GM20431 (cell line): ENCODE measurements around the gene TANGO2.

Experiments used
- in situ Hi-C: fragments of 300-500 bp; cut with MseI, MboI; formaldehyde crosslinking; loops from one replicate; pipeline ENCODE4 v1.15.0; 2020; ENCODE audit warnings: low sequenced_read_pairs; ENCODE audit not compliant: unreplicated experiment

The TANGO2 gene

DNA sequence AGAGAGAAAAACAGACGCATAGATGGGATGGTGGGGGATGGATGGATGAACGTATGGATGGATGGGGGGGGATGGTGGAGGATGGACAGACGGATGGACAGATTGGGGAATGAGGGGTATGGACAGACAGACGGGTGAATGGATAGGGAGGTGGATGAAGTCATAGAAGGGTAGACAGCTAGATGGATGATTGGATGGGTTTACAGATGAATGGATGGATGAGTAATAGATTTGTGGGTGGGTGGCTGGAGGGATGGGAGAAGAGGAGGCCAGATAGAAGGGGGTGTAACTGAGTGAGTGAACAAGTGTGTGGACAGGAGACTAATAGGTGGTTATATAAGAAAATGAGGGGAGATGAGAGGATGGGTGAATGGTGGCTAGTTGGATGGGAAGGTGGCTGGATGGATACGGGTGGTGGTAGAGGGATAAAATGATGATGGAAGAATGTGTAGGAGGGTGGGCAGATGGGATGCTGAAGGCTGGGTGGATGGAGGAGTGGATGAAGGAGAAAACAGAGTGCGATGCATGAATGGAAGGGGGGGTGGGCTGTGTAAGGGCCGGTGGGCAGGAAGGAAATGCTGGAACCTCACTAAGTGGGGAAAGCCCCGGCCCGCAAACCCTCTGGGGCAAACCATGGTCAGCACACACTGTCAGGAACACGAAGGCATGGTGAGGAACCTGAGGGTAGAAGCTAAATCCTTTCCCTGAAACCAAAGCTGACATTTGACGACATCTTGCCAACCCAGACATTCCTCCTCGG, 25.9 kb upstream of the TANGO2 start:
- in situ Hi-C loops: no loop called here

DNA sequence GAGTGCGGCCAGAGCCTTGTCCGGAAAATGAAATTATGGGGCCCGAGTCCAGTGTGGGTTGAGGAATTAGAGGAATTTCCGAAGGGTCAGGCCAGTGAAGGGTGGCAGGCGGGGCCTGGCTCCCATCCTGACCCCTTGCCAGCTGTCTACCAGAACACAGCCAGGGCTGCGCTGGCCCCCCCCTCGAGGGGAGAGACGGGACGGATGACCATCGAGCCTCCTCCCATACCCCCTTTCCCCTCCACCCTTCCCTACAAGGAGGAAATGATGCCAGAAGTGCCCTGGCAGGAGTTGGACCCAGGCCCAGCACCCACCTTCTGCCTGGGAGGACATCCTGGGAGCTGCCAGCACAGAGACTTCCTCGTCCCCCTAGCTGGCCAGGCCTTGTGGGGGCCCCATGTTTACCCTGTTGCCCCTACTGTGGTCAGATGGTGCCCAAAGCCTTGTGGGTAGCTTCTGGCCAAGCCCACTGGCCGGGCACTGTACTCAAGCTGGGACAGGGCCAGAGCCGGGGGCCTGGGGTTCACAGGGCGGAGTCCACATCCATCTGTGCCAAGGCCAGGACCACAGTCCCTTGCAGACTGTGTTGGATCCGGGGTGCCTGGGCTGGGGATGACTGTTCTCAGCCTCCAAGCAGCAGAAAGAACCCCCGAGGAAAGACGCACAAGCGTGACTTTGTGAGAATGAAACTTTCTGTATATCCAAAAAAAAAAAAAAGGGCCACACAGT, 25.1 kb upstream of the TANGO2 start:
- in situ Hi-C loops: no loop called here

DNA sequence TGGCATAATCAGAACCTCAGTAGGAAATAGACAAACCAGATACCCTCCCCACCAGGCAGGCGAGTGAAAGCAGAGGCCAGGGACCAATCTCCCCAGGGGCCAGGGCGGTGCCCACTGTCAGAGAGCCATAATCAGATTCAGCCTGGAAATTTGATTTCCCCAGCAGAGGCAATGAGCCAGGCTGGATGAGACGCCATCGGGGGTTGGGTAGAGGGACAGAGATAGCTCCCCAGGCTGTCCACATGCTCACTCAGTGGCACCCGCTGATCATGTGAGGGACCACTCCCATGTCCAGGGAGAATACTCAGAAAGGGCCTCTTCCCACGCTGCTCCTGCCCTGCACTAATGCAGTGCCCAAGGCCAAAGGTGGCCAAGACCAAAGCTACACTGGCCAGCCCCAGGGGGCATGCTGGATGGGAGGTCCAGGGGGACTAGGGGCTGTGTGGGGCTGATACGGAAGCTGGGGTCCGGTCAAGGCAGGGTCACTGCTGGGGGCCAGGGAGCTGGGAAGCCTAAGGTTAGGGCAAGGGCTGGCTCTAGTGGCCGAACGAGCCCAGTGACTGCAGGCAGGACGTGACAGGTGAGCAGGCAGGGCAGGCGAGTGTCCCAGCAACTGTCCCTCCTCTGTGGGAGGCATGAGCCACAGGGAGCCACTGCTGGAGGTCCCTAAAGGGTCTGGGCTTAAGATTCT, 24.1 kb upstream of the TANGO2 start:
- in situ Hi-C loops: no loop called here

DNA sequence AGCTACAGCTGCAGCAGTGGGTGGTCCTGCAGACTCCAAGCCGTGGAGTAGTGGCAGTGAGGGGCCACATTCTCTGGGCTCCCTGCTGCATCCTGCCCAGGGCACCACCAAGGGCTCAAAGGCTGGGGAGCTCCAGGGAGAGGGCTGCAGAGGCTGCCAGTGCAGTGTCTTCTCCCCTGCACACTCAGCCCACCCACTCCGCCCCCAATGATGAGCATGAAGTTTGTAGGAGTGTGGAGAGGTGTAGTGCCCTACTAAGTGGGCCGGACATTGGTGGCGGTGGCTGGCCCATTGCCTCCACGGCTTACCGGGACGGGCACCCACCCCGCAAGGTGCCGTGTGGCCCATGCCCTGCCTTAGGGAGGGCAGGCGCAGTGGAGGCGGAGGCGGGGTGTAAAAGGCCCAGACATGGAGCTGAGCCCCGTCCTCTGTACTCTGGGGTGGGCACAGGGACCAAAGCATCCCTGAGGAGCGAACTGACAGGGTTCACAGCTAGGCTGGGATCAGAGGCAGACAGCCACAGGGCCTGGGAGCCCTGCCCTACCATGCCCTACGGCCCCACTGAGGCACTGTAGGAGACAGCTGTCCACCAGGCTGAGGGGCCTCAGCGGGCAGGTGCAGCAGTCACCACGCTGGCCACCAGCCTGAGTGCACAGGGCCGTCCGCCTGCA, 23.2 kb upstream of the TANGO2 start:
- in situ Hi-C loops: no loop called here

- in situ Hi-C loops: no loop called here
Measured at GRCh38 chr22:19998232-19998951, 22.5 kb upstream of the TANGO2 start.

DNA sequence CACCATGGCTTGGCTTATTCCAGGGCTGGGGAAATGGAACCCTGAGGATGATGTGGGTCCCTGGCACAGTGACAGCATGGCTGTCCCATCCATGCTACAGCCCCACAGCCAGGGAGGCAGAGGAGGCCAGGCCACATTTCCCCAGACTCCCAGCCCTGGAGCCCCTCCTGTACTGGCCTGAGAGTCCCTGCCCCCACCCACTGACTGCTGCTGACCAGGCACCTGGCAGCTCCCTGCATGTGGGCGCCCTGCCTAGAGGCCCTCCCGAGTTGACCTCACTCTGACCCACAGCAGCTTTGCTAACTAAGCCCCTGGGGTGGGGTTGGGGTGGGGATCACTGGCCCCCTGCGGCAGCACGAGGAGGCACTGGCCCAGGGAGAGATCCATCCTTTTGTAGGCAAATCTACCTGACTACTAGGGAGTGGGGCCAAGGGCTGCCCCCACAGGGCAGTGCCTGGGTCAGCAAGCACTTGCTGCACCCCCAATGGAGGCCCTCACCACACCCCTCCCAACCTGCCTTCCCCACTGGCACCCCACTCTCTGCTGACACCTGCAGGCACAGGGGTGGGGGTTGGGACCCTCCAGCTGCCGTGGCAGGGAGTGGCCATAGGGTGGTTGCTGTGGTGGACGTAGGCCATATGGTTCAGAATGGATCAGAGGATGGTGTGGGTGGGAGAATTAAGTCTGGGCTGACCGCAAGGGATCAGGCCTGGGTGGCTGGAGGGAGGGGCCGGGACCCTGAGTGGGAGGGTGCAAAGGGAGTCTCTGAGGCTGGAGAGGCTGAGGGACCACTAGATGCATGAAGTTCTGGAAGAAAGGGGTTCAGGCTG, 21.7 kb upstream of the TANGO2 start:
- in situ Hi-C loops: no loop called here

- in situ Hi-C loops: no loop called here
Measured at GRCh38 chr22:20000246-20001081, 20.4 kb upstream of the TANGO2 start.

GRCh38 chr22:20001082-20001638, 19.8 kb upstream of the TANGO2 start:
- in situ Hi-C loops: no loop called here

DNA sequence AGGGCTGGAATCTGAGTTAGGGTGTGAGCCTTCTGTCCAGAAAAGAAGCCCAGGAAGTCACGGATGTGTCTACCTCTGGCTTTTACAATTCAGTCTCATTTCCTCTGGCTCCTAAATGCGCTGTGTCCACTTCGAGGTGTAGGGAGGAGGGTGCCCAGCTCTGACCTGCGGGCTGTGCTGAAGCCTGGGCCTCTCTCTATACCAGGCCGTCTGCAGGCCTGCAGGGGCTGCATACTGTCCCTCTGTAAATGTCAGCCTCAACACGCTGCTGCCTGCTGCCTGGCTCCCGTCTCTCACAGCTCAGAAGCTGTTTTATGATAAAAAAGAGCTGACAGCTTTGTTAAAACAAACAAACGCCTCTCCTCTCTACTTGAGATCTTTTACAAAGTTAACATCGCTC, 18.8 kb upstream of the TANGO2 start:
- in situ Hi-C loops: no loop called here

DNA sequence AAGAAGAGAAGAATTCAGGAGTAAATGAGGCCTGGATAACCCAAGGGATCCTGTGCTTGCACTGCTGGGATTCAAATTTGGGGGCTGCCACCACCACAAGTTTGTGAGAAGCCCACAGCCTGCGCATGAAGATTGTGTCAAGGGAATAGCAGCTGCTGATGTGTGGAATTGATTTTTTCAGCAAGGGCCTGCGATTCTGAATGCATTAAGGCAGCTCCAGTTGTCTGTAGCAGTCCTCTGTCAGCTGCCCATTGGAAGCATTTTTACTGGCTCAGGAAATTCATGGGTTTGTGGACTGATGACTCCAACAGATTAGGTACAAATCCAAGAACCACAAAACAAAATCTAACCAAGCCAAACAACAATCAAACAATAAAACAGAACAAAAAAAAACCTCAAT, 18.3 kb upstream of the TANGO2 start:
- in situ Hi-C loops: no loop called here

DNA sequence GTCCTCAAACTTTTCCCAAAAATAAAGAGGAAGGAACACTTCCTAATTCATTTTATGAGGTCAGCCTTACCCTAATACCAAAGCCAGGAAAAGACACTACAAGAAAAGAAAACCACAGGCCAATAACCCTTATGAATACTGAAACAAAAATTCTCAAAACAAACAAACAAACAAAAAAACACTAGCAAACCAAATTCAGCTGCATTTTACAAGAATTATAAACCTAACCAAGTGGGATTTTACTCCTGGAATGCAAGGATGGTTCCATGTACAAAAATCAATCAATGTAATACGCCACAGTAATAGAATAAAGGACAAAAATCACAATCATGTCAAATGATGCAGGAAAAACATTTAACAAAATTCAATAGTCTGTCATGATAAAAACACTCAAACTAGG, 17.6 kb upstream of the TANGO2 start:
- in situ Hi-C loops: no loop called here

GRCh38 chr22:20004464-20004863, 16.4 kb upstream of the TANGO2 start:
- in situ Hi-C loops: no loop called here

DNA sequence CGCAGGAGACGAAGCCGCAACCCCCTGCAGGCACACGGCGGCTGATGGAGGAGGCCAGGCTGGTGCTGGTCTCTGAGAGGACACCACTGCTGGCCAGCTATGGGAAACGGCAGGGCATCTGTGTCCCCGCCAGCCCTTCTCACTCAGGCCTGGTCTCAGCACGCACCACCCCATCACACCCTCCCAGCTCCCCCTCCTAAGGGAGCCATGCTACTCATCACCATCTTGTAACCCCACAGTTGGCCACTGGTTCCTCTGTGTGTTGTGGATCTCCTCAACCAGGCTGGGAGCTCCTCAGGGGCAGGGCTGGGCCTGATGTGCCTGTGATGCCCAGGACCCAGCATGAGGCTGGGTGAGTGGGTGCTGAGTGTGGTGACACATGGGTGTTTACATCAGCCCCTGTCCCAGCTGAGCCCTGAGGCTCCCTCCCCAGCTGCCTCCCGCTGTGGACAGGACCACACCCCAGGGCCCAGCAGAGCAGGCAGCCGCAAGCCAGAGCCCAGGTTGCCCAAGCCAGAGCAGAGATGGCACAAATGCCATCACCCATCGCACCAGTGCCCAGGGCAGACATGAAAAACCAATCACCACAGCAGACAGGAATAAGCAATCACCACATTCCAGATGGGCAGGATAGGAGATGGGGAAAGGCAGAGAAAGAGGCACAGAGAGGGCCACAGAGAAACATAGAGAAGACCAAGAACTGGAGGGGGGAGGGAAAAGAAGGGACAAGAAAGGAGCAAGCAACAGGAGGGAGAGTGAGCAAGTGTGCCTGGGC, 12.5 kb upstream of the TANGO2 start:
- in situ Hi-C loops: no loop called here

DNA sequence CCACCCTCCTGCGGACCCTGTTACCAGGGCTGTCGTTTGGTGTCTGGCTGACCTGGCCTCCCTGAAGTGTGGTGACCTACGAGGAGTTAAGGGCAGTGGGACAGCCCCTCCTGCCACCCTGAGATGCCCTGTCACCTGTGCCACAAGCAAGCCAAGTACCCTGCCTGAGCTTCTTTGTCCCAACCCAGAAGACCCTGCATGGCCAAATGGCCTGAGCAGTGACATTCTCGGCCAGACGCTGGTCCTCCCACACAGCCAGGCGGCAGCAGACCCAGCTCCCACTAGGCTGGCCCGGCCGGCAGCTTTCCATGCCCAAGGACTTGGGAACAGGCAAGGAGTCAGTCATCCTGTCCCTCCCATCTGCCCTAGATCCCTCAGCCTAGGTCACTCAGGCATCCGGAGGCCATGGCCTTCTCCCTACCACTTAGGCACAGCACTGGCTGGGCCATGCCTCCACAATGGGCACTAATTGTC, 11.9 kb upstream of the TANGO2 start:
- in situ Hi-C loops: no loop called here

DNA sequence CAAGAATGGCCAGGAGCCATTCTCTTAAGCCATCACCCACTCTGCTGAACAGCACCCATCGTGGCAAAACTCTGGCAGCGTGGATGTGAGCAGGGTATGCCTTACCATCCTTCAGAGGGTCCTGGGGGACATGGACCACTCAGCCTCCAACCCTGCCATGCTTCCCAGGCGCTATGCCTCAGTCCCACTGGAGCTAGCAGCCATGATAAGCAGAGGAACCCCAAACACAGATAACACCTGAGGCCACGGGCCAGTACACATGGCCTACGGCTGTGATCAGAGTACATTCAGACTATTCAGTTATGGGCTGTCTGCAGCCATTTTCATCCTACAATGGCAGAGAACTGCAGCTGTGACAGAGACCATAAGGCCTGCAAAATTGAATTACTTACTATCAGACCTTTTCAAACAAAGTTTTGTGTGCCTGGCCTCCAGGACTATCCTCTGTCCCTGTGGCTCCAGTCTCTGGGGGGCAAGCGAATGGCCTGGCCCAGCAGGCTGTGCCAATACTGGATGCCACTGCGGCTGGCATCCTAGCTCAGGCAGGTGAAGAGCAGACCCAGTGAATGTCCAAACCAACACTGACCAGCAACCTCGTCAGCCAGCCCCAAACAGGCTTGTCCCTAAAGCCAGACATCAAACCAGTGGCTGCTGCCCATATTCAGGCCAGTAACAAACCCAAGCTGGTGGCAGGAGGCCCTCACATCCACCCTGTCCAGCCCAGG, 11.2 kb upstream of the TANGO2 start:
- in situ Hi-C loops: no loop called here

DNA sequence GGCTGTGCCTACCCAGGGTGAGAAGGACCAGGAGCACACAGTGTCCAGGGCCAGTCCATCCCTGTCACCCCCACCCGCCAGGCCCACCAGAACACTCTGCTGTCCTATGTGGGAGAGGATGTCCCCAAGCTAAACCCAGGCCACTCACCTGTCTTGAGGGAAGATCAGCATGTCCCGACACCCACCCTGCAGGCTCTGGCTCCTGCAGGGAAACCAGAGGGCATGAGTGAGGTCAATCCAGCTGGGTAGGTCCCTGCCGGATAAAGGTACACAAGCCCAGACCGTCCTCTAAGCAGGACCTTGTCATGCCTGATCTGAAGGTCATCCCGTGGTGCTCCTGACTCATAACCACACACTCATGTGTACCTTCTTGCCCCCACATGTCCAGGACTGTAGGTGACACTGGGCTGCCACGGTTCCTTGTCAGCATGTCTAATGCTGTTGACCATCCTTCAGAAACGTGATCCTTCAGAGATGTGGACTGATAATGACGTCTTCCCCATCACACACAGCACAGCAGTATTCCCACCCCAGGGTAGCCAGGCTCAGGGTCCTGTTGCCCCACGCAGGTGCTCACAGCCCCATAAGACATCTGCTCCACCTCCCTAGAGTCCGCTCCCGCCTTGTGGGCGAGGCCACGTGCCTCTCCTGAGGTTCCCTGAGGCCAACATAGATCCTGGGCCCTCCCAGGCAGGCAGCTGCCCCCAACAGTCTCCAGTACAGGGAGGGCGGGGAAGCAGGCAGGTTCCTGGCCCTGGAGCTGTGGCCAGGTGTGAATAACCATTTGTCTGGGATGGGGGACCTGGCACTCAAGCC, 10.4 kb upstream of the TANGO2 start:
- in situ Hi-C loops: no loop called here
